Left forelimb (tissue), 1 donor: ENCODE measurements around the gene TTLL8.
A peak's percentile ranks its signal among the peaks of the same experiment; 100 is the strongest.

Experiments
- DNase-seq: peaks from one replicate; pipeline ENCODE4 v3.0.0-alpha.2; 2018; ENCODE audit warnings: low spot score

The TTLL8 gene

DNA sequence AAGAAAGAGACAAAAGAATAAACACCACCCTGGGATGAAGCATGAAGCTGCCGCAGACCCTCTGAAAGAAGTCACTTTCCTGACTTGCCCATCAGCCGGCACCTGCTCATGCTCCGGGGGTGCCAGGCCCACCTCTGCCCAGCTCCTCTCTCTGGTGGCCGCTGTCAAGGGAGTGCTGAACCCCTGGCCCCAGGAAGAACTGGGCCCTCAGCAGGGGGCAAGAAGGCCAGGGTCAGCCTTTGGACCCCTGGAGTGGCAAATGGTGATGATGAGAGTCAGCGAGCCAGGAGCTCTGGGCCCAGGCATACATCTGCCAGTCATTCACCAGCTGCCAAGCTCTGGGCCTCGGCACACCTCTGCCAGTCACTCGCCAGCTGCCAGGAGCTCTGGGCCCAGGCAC, 17.4 kb downstream of the TTLL8 start:
- DNase-seq = no peak

DNA sequence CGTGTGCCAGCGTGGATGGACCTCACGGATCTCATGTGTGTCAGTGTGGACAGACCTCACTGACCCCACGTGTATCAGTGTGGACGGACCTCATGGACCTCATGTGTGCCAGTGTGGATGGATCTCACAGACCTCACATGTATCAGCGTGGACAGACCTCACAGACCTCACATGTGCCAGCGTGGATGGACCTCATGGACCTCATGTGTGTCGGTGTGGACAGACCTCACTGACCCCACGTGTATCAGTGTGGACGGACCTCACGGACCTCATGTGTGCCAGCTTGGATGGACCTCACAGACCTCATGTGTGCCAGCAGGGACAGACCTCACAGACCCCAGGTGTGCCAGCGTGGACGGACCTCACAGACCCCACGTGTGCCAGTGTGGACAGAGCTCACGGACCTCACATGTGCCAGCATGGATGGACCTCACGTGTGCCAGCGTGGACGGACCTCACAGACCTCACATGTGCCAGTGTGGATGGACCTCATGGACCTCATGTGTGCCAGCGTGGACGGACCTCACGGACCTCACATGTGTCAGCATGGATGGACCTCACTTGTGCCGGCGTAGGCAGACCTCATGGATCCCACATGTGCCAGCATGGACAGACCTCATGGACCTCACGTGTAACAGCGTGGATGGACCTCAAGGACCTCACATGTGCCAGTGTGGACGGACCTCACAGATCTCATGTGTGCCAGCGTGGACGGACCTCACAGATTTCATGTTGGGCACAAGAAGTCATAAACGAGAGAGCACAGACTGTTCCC, 18.2 kb downstream of the TTLL8 start:
- peak; percentile 63 for DNase-seq

DNA sequence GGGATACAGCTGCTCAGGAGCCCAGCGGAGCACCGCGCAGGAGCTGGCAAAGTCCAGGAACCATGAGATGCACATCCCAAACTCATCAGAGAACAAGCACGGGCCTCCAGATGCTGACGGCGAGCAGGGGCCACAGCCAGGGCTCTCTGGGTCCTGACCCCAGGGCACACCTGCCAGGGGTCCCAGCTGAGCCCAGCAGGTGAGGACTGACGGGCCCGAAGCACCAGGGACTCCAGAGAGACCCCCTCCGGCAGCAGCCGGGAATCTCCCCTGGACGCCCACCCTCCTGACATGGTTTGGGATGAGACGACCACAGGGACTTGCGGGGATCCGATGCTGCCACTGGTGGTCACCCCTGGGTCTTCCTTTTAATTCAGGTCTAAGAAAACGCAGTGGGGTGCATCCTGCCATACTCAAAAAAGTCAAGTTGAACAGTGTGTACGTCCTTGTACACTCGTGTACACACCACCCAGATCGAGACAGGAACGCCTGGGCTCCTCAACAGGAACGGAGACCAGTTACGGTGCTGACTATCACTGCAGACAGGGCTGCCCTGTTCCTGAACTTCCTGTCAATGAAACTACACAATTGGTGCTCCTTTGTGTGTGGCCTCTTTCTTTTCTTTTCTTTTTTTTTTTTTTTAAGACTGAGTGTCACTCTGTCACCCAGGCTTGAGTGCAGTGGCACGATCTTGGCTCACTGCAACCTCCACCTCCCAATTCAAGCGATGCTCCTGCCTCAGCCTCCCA, 21.9 kb downstream of the TTLL8 start:
- DNase-seq = no peak

DNA sequence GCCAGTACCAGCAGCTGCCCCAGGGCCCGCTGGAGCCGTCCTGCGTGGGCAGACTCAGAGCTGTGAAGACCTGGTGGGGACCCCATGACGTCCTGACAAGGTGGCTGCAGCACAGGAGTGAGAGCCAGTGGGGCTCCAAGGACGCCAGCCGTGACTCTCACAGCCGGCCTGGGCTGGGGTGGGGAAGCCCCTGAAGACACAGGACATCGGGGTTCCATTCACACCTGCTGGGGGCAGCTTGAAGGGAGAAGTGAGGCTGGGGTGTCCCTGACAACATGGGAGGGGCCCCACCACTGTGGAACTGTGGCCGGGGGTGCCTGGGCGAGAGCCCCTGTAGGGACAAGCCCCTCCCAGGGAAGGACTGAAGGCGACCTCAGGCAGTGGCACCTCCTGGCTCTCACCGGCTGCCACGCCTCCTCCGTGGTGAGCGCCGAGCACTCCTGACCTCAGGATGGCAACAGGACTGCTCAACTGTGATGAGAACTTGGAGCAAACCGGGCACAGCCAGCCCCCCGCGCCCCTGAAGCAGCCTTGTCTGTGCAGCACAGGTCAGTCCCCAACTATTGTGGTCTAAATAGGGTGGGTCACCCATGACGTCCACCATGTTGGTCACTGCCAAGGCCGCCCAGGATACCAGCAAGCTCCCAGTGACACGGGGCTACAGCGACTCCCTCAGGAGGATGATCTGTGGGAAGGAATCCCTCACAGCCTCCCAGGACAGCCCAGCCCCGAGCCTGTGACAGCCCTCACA, 22.8 kb downstream of the TTLL8 start:
- peak; percentile 59 for DNase-seq

DNA sequence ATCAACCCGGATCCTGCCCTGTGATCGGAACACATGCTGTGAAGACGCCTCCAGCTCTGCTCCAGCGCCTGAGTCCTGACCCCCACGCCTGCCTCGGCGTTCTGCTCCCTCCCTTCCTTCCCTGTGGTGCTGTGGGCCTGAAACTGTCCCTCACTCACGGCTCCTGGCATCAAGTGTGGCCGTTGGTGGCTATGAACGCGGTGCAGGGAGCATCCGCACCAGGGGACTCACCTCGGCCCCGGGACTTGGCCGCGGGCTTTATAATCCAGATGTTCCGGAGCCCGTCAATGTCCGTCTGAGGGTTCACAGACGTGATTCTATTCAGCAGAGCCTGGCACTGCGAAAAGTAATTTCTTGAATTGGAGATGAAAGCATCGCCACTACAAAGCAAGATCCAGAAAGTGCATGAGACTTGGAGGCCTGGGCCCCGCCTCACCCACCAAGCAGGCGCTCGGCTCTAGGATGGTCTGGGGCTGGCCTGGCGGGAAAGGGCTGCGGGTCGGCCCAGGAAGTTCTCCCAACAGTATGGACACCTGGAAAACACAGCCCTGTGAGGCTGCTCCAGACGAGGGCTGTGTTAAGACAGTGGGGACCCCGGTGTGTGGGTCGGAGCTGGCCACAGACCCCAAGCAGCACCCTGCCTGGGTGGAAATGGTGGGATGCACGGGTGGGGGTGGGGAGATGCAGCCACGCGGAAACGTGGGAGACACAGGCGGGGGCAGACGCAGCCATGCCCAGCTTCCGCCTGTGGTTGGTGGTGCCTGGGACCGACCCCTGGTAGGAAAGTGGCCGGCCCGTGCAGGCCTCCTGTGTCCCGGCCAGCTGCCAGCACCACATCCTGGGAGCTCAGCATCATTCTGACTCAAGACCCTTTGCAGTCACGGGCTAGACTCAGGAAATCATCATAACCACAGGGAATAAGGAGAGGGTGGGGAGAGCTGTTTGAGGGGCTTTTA, 23.7 kb downstream of the TTLL8 start:
- peak; percentile 51 for DNase-seq

DNA sequence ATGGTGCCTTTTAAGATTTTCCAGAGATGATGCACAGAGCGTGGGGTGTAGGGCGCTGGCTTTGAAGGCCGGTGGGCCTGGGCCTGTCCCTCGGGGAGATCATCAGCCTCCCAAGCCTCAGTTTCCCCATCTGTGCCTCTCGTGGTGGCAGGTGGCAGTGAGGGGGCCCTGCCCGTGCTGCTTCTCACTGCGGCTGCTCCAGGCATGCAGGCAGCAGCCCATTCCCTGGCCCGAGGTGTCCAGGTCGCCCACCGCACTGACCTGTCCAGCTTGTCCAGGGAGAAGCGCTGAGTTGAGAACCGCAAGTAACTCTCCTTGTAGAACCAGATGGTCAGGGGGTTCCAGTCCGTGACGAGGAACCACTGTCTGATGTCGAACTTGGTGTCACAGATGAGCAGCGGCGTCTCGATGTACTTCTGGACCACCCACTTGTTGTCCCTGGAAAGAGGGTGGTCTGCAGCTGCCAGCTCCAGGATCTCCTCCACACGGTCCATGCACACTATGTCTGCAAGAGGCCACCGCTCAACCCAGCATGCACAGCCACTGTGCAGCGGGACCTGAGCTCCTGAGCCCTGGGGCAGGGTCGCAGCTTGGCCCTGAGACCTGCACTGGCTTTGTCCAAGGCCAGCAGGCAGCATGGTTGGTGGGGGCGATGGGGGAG, 25.0 kb downstream of the TTLL8 start:
- no peak for DNase-seq

DNA sequence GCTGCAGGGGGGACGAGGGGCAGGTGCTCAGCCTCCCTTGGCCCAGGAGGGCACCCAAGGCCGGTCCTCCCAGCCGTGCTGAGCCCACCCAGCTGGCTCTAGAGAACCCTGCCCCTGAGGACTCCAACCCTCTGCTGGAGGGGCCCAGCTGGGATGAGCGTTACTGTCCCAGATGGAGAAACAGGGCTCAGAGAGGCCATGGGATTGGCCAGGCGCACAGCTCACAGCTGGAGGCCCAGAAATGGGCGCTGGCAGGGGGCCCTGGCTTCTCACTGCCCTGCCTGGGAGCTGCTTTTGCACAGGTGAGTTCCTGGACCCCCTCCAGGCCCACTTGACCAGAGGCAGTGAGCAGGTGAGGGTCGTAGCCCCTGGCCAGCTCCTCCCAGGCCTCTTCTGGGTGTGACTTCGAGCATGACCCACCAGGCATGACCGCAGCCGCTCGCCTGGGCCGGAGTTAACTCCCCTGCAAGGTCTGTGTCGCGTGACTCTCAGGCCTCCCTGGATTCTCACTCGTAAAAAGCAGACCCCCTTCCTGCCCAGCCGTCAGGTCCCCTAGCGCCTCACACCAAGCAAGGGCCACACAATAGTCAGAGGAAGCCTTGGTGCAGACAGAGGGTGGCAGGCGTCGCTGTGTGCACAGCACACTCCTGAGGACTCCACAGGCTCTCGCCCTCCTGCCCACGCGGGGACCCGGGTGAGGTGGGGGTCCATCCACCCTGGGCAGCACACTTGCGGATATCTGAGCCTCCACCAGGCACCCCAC, 25.8 kb downstream of the TTLL8 start:
- DNase-seq = no peak

DNA sequence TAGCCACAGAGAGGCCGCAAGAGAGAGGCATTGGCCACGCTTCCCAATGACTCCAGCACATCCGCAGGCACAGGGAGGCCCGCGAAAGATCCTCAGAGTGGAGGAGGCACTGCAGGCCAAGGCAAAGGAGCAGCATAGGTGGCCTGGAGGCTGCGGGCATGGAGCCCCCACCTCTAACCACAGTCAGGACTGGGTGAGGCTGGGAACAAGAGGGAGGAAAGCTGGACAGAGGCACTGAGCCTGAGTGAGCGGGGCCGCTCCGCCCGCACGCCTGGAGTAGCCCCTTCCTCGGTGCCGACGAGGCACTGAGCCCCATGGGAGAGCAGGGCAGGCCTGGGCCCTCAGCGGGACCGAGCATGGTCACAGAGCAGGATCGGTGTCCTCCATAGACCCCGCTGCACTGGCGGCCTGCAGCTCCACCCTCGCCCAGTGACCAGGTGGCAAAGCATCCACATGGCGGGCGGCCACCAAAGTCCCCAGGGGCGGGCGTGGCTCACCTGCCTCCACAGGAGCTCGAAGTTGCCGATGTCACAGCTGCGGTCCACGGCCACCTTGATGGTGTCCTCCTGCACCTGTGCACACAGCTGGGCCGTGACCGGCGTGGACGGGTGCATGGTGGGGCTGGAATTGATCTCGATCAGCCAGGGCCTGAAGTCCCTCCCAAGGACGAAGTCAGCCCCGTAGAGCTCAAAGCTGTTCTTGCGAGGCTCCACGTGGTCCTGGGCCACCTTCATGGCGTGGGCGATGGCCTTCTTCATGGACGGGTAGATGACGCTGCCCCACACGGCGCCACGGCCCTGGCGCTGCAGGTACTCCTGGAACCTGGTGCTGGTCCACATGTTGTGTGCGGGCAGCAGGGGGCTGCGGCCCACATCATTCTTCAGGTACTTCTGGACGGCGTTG, 26.7 kb downstream of the TTLL8 start:
- DNase-seq = no peak

DNA sequence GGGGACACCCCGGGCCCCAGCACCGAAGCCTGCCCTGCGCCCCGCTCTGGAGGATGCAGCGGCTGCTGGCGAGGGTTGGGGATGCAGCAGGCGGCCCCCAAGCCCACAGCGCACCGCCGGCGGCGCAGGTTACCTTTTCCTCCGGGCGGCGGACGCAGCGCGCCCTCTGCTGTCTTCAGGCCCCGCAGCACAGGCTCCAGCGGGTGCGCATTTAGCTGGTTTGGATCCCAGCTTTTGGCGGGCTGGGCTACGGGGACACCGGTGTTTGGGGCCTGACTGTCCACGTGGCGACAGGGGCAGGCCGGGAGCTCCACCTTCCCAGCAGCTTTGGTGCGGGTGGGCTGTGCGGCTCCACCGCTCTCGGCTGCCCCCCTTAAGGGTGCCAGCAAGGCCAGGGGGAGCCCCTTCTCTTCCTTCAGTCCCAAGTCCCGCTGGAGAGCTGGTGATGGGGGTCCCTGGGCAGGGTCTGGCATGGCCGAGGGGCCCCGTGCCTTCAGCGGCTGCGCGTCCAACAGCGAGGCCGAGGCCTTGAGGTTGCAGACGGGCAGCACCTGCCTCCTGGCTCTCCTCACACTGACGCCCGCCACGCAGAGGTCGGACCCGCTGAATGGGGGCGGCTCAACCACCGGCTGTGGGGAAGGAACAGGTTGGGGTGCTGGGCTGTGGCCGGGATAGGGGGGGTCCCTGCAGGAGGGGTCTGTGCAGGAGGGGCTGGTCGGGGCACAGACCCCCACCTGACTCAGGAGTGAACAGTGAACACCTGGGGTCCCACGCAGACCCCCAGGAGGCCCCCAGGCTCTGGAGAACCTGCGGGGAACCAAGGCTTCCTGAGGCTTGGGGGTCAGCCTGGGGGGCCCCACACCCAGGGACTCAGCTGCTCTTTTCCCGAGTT, 27.6 kb downstream of the TTLL8 start:
- DNase-seq = no peak

DNA sequence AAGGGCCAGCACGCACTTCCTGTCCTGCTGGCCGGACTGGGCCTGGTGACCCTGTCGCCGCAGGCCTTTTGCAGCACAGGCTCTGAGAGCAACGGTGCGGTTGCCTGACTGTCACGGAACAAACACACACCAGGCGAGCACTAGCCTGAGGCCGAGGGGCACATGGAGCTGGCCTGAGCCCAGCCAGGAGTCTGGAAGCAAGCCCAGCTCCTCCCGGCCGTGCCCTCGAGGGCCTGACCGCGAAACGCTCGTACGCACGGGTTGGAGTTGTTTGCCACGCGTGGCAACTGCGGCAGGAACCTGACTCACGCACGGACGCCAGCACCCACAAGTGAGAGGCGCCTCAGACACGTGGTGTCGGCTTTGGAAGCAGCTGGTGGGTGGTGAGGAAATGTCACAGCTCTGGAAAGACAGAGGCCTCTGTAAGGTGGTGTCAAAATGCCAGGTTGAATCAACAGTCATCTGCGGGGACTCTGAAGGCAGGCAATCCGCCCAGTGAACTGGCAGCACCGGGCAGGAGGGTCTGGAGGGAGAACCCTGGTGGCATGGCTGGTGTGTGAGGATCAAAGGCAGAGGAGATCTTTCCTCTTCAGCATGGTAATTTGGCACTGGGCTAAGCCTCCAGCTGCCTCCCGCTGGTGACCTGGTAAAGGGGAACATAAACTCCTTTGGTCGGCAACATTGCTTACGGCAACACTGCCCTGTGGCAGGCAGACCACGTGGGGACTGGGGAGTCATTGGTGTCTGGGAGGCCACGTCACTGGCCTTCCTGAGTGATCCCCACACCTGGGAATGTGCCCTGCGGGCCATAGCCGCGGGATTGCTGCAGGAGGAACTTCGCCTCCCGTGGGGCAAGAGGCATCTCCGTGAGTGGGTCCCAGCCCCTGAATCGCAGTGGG, 30.2 kb downstream of the TTLL8 start:
- no peak for DNase-seq

DNA sequence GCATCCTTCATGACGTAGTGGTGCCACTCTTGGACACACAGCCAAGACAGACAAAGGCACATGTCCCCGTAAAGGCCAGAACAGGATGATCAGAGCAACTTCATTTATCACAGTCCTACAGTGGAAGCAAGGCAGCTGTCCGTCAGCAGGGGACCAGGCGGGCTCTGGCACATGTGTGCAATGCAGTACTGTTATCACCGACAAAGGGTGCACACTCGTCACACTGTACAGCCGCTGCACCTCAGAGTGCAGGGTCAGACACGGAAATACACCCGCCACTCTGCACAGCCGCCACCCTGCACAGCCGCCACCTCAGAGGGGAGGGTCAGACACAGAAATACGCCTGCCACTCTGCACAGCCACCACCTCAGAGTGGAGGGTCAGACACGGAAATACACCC, 32.1 kb downstream of the TTLL8 start:
- no peak for DNase-seq

DNA sequence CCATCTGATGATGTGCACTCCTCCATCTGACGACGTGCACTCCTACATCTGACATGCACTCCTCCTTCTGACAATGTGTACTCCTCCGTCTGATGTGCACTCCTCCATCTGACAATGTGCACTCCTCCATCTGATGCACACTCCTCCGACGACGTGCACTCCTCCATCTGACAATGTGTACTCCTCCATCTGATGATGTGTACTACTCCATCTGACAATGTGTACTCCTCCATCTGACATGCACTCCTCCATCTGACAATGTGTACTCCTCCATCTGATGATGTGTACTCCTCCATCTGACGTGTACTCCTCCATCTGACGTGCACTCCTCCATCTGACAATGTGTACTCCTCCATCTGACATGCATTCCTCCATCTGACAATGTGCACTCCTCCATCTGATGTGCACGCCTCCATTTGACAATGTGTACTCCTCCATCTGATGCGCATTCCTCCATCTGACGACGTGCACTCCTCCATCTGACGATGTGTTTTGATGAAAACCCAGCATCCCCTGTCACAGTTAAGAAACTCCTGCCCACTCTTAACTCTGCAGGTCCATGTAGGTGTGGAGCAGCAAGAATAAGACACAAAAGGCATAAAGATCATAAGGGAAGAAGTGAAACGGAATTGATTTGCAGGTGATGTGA, 35.8 kb downstream of the TTLL8 start:
- no peak for DNase-seq

DNA sequence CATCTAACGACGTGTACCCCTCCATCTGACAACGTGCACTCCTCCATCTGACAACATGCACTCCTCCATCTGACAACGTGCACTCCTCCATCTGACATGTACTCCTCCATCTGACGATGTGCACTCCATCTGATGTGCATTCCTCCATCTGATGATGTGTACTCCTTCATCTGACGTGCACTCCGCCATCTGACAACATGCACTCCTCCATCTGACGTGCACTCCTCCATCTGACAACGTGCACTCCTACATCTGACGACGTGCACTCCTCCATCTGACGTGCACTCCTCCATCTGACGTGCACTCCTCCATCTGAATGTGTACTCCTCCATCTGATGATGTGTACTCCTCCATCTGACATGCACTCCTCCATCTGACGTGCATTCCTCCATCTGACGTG, 37.5 kb downstream of the TTLL8 start:
- DNase-seq = no peak

DNA sequence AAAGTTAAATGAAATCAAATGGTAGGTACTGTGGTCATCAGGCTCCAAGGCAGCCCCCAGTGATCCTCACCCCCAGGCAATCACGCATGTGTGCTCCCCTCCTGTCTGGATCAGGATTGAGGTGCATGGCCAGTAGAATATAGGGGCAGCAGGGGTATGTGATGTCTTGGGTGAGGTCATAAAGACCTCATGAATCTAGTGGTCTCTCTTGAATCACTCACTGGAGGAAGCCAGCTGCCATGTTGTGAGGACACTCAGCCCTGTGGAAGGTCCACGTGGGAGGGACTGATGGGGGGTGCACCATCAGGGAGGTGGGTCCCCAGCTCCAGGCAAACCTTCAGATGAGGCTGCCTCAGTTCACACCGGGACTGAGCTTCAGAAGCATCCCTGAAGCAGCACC, 38.8 kb downstream of the TTLL8 start:
- DNase-seq = no peak

DNA sequence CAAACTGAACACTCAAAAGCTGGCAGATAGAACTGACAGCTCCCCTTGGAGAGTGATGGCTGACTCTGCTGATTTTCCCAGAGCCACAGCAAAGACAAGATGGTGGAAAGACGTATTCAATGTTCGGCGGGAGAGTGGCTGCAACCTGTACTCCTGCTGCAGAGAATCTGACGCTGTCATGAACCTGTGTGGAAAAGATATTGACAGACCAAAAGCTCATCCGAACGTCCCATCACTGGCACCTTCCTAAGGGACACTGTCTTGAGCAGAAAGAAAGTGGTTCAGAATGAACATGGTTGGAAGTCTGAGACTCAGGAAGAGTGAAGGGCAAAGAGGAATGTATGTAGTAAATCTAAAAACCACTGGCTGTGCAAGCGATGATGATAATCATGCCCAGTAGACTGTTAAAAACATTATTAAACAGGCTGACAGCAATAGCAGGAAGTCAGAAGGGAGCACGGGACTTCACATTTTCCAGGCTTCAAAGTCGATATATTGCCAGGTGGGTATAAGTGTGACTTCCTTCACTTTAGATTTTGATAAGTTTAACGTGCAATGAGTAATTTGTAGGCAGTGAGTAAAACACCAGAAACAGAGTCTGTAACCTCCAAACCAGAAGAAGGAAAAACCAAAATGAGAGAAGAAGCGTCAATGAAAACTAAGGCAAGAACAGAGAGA, 39.4 kb downstream of the TTLL8 start:
- no peak for DNase-seq

DNA sequence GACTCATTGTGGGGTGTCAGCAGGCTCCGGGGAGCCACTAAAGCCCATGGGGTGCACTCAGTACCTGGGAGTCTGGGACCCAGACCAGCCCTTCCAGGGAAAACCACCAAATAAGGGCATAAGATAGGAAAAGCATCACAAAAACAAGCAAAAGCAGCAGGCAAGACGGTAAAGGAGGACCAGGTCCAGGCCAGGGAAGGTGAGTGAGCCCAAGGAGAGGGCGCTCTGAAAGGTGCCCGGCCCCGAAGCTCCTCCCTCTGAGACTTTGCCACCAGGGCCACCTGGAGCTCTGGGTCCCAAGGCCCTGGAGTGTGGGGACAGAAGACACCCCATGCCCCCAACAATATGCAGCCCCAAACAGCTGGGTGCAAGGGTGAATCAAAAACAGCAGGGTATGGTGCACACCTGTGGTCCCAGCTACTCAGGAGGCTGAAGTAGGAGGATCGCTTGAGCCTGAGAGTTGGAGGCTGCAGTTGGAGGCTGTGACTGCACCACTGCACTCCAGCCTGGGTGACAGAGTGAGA, 40.3 kb downstream of the TTLL8 start:
- DNase-seq = no peak
